WERI-Rb-1 (cell line): Measurements from ENCODE around the gene CABP4.

Experiments used
- DNase-seq: peaks from one replicate; pipeline ENCODE4 v3.0.0-alpha.2; 2020
- H3K27ac ChIP-seq: fragments of 250-450 bp; sonication (Bioruptor Pico); 2 replicates; pipeline ENCODE4 v1.5.1; 2020; ENCODE audit warnings: mild to moderate bottlenecking, moderate library complexity
- H3K27me3 ChIP-seq: fragments of 250-450 bp; sonication (Bioruptor Pico); 2 replicates; pipeline ENCODE4 v1.5.1; 2021; ENCODE audit warnings: mild to moderate bottlenecking, low read depth, moderate library complexity; ENCODE audit not compliant: insufficient read depth, severe bottlenecking
- H3K36me3 ChIP-seq: fragments of 250-450 bp; sonication (Bioruptor Pico); 2 replicates; pipeline ENCODE4 v1.5.1; 2020; ENCODE audit warnings: mild to moderate bottlenecking, moderate library complexity
- H3K4me3 ChIP-seq: 2 replicates; pipeline ENCODE4 v1.5.1; 2011; ENCODE audit warnings: low read depth, mild to moderate bottlenecking, control low read depth, low read length
- H3K9me3 ChIP-seq: fragments of 250-450 bp; sonication (Bioruptor Pico); 2 replicates; pipeline ENCODE4 v1.5.1; 2021; ENCODE audit warnings: mild to moderate bottlenecking, moderate library complexity; ENCODE audit not compliant: severe bottlenecking
- TF ChIP-seq, protein P1 (sequence below): IDR thresholded peaks from 2 replicates; pipeline ENCODE4 v1.5.1; 2011; ENCODE audit warnings: low read depth, mild to moderate bottlenecking, control low read depth, inconsistent platforms, low read length

Gene CABP4

DNA sequence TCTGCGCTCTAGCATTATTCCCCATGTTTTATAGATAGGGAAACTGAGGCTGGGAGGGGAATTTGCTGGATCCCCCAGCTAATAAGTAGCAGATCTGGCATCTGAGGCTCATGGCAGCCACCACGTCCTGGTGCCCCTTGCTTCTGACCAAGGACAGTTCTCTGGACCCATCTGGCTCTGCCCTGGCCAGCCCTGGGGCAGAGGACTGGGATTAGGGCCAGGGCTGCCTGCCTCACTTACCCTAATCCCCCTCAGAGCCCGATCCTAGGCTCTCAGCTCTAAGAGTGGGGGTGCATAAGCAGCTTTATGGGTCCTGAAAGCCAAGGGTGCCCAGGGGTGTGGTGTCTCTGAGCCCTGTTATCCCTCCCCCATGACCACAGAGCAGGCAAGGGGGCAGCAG is at the start of gene CABP4:
Gene CABP4 (plus strand): TSS at position 301 of the 400 bp plus-strand sequence. CDS start 70 bp downstream, at position 371.
- Histone ChIP-seq H3K9me3 (no peaks in the 10 kb centered on the region), H3K27ac (peak within 1 kb of the TSS; percentile 48), H3K4me3 (no peak within 1 kb of the TSS), H3K27me3 (no peaks in the 10 kb centered on the region), H3K36me3 (no peaks in the 10 kb centered on the region)
- TF ChIP-seq, protein P1, sequence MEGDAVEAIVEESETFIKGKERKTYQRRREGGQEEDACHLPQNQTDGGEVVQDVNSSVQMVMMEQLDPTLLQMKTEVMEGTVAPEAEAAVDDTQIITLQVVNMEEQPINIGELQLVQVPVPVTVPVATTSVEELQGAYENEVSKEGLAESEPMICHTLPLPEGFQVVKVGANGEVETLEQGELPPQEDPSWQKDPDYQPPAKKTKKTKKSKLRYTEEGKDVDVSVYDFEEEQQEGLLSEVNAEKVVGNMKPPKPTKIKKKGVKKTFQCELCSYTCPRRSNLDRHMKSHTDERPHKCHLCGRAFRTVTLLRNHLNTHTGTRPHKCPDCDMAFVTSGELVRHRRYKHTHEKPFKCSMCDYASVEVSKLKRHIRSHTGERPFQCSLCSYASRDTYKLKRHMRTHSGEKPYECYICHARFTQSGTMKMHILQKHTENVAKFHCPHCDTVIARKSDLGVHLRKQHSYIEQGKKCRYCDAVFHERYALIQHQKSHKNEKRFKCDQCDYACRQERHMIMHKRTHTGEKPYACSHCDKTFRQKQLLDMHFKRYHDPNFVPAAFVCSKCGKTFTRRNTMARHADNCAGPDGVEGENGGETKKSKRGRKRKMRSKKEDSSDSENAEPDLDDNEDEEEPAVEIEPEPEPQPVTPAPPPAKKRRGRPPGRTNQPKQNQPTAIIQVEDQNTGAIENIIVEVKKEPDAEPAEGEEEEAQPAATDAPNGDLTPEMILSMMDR, result no peak
- DNase-seq, result peak; percentile 62

DNA sequence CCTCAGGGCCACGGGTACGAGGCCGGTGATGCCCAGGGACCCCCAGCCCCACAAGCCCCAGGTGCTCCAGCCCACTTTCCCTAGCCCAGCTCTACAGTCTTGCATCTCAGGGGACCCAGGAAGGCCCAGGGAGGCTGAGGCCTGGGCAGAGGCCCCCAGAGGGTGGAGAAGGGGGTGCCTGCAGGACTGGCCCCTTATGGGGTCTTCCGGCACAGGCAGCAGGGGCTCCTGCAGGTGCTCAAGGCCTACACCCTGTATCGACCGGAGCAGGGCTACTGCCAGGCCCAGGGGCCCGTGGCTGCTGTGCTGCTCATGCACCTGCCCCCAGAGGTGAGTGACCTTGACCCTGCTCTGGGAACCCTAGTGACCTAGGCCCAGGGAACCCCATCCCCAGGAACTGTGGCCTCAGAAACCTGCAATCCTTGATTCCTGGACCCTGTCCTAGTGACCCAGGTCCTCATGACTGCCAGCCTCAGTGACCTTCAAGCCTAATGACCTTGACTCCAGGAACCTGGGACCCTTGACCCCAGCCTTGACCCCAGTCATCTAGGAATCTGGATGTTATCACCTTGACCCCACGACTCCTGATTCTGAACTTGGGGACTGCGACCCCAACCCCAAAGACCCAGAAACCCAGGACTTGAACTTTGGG is 49.3 kb upstream of the CABP4 start:
- no peak overlapping the region for H3K4me3 ChIP-seq
- no peak overlapping the region for H3K27ac ChIP-seq

DNA sequence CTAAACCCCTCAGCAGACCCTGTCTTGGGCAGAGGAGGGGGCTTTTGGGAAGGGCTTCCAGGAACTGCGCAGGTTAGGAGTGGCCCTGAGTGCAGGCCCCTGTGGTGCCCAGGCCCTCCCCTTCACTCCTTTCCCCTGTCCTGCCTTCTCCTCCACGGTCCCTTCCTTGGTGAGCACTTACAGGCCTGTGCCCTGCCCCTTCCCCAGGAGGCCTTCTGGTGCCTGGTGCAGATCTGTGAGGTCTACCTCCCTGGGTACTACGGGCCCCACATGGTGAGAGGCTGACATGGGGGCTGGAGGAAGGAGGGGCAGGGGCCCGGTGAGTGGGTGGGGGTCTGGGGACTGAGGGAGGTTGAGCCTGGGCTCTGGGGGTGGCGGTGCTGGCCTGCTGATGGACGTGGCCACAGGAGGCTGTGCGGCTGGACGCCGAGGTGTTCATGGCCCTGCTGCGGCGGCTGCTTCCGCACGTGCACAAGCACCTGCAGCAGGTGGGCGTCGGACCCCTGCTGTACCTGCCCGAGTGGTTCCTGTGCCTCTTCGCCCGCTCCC is 48.7 kb upstream of the CABP4 start:
- TF ChIP-seq, protein P1, result no peak
- no peak for DNase-seq
- Histone ChIP-seq H3K27ac (no peak overlapping the region), H3K9me3 (no peaks in the 10 kb centered on the region), H3K36me3 (no peaks in the 10 kb centered on the region), H3K27me3 (no peaks in the 10 kb centered on the region), H3K4me3 (no peak overlapping the region)

More for the DNA sequence above, 49.3 kb upstream of the CABP4 start:
- Histone ChIP-seq H3K27me3 (no peaks in the 10 kb centered on the region), H3K36me3 (peaks cover 5% of the 10 kb centered on the region), H3K9me3 (no peaks in the 10 kb centered on the region)
- TF ChIP-seq, protein P1, result no peak
- no peak for DNase-seq

DNA sequence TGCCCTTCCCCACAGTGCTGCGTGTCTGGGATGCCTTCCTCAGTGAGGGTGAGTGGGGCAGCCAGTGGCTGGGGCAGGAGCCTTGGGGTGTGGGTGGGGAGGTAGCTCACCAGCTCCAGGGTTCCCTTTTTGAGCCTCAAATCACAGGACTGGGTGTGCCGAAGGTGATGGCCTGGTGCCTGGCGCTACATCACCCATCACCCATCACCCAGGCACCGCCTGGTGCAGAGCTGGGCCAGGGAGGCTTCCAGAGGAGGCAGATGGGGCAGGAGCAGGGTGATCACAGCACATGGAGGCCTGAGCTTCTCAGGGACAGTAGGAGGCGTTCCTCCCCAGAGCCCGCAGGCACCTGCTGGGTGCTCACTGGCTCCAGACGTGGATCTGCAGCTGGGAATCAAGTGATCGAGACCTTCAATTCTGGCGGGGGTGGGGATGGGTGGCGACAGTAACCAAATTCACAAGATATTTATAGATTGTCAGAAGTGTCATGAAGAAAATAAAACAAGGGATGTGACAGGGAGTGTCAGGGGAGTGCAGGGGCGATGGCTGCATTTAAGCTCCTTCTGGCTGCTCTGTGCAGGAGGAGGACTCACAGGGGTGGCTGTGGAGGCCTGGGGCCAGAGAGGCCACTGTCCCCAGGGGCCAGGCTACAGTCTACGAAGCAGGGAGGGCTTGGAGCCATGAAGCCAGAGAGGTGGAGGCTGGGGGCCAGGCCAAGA is 48.0 kb upstream of the CABP4 start:
- TF ChIP-seq, protein P1, result peak; percentile 60
- H3K27ac ChIP-seq, result peak overlapping the region; percentile 30
- no peaks in the 10 kb centered on the region for H3K36me3 ChIP-seq
- peak; percentile 64 for DNase-seq
- H3K9me3 ChIP-seq, result no peaks in the 10 kb centered on the region
- no peaks in the 10 kb centered on the region for H3K27me3 ChIP-seq
- H3K4me3 ChIP-seq, result no peak overlapping the region

DNA sequence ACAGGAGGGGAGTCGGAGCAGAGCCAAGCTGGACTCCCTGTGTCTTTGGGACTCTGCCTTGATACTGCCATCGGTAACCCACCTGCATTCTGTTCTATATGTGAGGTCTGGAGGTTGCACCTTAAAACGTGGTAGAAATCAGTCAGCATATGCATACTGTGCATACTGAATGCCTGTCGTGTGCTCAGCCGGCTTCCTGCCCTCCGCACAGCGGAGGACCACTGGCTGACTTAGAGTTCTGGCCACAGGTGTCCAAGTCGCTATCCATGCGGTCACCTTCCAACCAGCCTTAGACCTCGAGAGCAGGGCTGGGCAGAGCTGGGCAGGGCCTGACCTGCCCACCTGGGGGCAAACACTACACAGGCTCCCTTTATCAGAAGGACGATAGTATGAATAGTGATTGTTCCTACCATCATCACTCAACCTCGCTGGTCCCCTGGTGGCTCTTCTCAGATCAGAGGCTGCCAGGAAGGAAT is 47.4 kb upstream of the CABP4 start:
- Histone ChIP-seq H3K27ac (no peak overlapping the region), H3K36me3 (no peaks in the 10 kb centered on the region), H3K9me3 (no peaks in the 10 kb centered on the region), H3K27me3 (no peaks in the 10 kb centered on the region), H3K4me3 (no peak overlapping the region)
- TF ChIP-seq, protein P1, result no peak
- no peak for DNase-seq
